NB4 (cell line): Measurements from ENCODE around the gene THAP12.

Experiments used
- CTCF ChIP-seq: IDR thresholded peaks from one replicate; pipeline ENCODE4 v1.5.1; 2012; ENCODE audit warnings: low read depth, low read length
- POLR2A ChIP-seq: IDR thresholded peaks from 2 replicates; pipeline ENCODE4 v1.6.1; 2011; ENCODE audit warnings: mild to moderate bottlenecking; ENCODE audit not compliant: insufficient read length; ENCODE audit errors: extremely low read depth

GRCh38 chr11:76369406-76369805, 11.5 kb downstream of the THAP12 start:
- TF ChIP-seq CTCF (no peak), POLR2A (no peak)
